Thyroid gland (tissue), 4 donors: Measurements from ENCODE around the gene CASP3. TPM values are rescaled to one million over a fixed set of nuclear protein-coding genes. Genes with fewer than 3 reads are reported as not detected.

Source experiments
- DNase-seq, 2 donors: peaks; one replicate each; pipeline ENCODE4 v3.0.0-alpha.2; 2019
- H3K27ac ChIP-seq, 3 donors: fragments of 200-600 bp; sonication (generic); 1 replicate in 2 of 3; 2 replicates in 1 of 3; pipeline ENCODE4 v1.5.1; 2016 to 2019; ENCODE audit warnings: mild to moderate bottlenecking in 1 of 3, moderate library complexity in 1 of 3
- H3K27me3 ChIP-seq: fragments of 200-600 bp; sonication (generic); one replicate; pipeline ENCODE4 v1.5.1; 2019
- H3K36me3 ChIP-seq, 2 donors: fragments of 200-600 bp; sonication (generic); one replicate each; pipeline ENCODE4 v1.5.1; 2016 to 2019
- H3K4me1 ChIP-seq, 2 donors: fragments of 200-600 bp; sonication (generic); one replicate each; pipeline ENCODE4 v1.5.1; 2017 to 2019
- H3K4me3 ChIP-seq, 3 donors: fragments of 200-600 bp; sonication (generic); replicated peaks in 1 of 3; 1 replicate in 2 of 3; 2 replicates in 1 of 3; pipeline ENCODE4 v1.5.1; 2016; ENCODE audit warnings: mild to moderate bottlenecking in 1 of 3
- H3K9me3 ChIP-seq: fragments of 200-600 bp; sonication (generic); one replicate; pipeline ENCODE4 v1.5.1; 2017
- CTCF ChIP-seq, 6 experiments: fragments of 200-600 bp in 3 of 6; fragments of 450-650 bp in 3 of 6; sonication (generic) in 3 of 6; IDR thresholded peaks; one replicate each; pipeline ENCODE4 v1.5.1; 2016 to 2019; ENCODE audit warnings: antibody characterized with exemption in 6 of 6, mild to moderate bottlenecking in 2 of 6, inconsistent platforms in 1 of 6, moderate library complexity in 1 of 6
- POLR2A ChIP-seq, 2 donors: fragments of 450-650 bp; IDR thresholded peaks; one replicate each; pipeline ENCODE4 v1.6.1; 2017; ENCODE audit warnings: antibody characterized with exemption in 2 of 2, mild to moderate bottlenecking in 2 of 2, moderate library complexity in 1 of 2
- WGBS, 2 donors: methylation state at CpG; one replicate each; pipeline ENCODE4 v1.1.5; 2017; 5-methylcytosine and 5-hydroxymethylcytosine counted together
- intact Hi-C: fragments of 100-400 bp; cut with DNase I; formaldehyde crosslinking; loops from one replicate; pipeline ENCODE4 v1.15.1; 2023
- total RNA-seq, 4 donors: library from RNA; depleted of rRNA; stranded (reverse); fragments of >200 nt; gene quantifications; one replicate each; pipeline ENCODE4 v1.2.3, GENCODE V29; 2016

The CASP3 gene
- total RNA-seq, 4 donors from 2014 or later: 10.1 to 23.6 (median 15.7) TPM

- no peaks in the 10 kb centered on the region for H3K4me1 ChIP-seq
- no peak for DNase-seq
- no peak overlapping the region for H3K4me3 ChIP-seq
- H3K27me3 ChIP-seq: no peaks in the 10 kb centered on the region
- no peak overlapping the region for H3K27ac ChIP-seq
- TF ChIP-seq CTCF (IDR thresholded peaks at IDR 0.05): no peak
- no peak for TF ChIP-seq POLR2A (IDR thresholded peaks at IDR 0.05)
- WGBS, 2 donors: 93 to 99% methylated on average over 6 of the region's 6 CpGs
- intact Hi-C loops: no loop called here
- no peaks in the 10 kb centered on the region for H3K9me3 ChIP-seq
- peaks cover 0 to 25% of the 10 kb centered on the region in 2 donors for H3K36me3 ChIP-seq
Measured at GRCh38 chr4:184672741-184673140, 23.5 kb upstream of the CASP3 start.

- 92 to 95% methylated on average over 9 of the region's 9 CpGs for WGBS, 2 donors
- Histone ChIP-seq H3K9me3 (no peaks in the 10 kb centered on the region), H3K4me3 (no peak overlapping the region), H3K36me3 (peaks cover 0 to 25% of the 10 kb centered on the region in 2 donors), H3K27ac (no peak overlapping the region), H3K27me3 (no peaks in the 10 kb centered on the region), H3K4me1 (no peaks in the 10 kb centered on the region)
- intact Hi-C loops: no loop called here
- DNase-seq: no peak
- TF ChIP-seq CTCF (IDR thresholded peaks at IDR 0.05): no peak
- no peak for TF ChIP-seq POLR2A (IDR thresholded peaks at IDR 0.05)
Measured at GRCh38 chr4:184671101-184671500, 21.9 kb upstream of the CASP3 start.

GRCh38 chr4:184669251-184669650 is 20.0 kb upstream of the CASP3 start:
- TF ChIP-seq CTCF (IDR thresholded peaks at IDR 0.05): no peak
- no peak for DNase-seq
- WGBS, 2 donors: 88 to 91% methylated on average over 7 of the region's 7 CpGs
- intact Hi-C loops: no loop called here
- Histone ChIP-seq H3K27ac (no peak overlapping the region), H3K27me3 (no peaks in the 10 kb centered on the region), H3K4me1 (no peaks in the 10 kb centered on the region), H3K4me3 (no peak overlapping the region), H3K36me3 (peaks cover 0 to 23% of the 10 kb centered on the region in 2 donors), H3K9me3 (no peaks in the 10 kb centered on the region)

GRCh38 chr4:184668511-184669114 is 19.4 kb upstream of the CASP3 start:
- WGBS, 2 donors: 89 to 92% methylated on average over 9 of the region's 9 CpGs
- intact Hi-C loops: no loop called here
- Histone ChIP-seq H3K4me1 (no peaks in the 10 kb centered on the region), H3K27me3 (no peaks in the 10 kb centered on the region), H3K36me3 (peaks cover 0 to 17% of the 10 kb centered on the region in 2 donors), H3K27ac (no peak overlapping the region), H3K9me3 (no peaks in the 10 kb centered on the region), H3K4me3 (no peak overlapping the region)
- DNase-seq: no peak
- TF ChIP-seq POLR2A (IDR thresholded peaks at IDR 0.05) (no peak), CTCF (IDR thresholded peaks at IDR 0.05) (no peak)

GRCh38 chr4:184668096-184668495 is 18.8 kb upstream of the CASP3 start:
- intact Hi-C loops: no loop called here
- Histone ChIP-seq H3K36me3 (peaks cover 0 to 17% of the 10 kb centered on the region in 2 donors), H3K4me3 (no peak overlapping the region), H3K9me3 (no peaks in the 10 kb centered on the region), H3K27ac (no peak overlapping the region), H3K27me3 (no peaks in the 10 kb centered on the region), H3K4me1 (no peaks in the 10 kb centered on the region)
- WGBS, 2 donors: 94% methylated on average over 9 of the region's 9 CpGs
- DNase-seq: no peak
- TF ChIP-seq CTCF (IDR thresholded peaks at IDR 0.05): no peak
- TF ChIP-seq POLR2A (IDR thresholded peaks at IDR 0.05): no peak
